Cerebellar nuclear complex (tissue), 1 donor: ENCODE results near the gene CLASP1.
"Not testable (repeated sequence)": the region's sequence is repeated elsewhere in the genome, so short reads cannot be mapped to it uniquely, and the experiment has no call there.

Experiments used
- DNase-seq, 2 experiments: peaks; one replicate each; lab custom pipeline; 2025; lab: John Stamatoyannopoulos, UW

CLASP1 gene

DNA sequence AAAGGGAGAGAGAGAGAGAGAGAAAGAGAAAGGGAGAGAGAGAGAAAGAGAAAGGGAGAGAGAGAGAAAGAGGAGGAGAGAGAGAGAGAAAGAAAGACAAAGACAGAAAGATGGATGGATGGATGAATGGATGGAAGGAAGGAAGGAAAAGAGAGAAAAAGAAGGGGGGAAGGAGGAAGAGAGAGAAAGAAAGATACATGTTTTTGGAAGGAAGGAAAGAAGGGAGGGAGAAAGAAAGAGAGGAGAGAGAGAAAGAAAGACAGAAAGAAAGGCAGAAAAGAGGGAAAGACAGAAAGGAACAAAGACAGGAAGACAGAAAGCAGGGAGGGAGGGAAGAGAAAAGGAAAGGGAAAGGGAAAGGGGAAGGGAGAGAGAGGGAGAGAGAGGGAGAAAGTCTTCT is 67.0 kb downstream of the CLASP1 start:
- DNase-seq = no peak

DNA sequence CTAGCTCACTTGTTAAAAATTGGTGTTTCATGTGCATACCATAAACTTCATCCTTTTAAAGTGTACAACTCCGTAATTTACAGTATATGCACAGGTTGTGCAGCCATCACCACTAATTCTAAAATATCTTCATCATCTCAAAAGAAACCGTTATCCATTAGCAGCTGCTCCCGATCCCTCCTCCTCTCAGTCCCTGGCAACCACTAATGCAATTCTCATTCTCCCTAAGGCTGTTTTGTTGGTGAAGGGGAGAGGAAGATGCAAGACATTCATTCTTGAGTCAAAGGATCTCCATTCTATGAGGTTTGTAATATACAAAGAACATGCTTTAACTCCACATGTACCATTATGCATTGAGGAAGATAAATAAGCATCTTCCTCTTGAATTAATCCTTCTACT is 70.0 kb downstream of the CLASP1 start:
- DNase-seq = no peak

DNA sequence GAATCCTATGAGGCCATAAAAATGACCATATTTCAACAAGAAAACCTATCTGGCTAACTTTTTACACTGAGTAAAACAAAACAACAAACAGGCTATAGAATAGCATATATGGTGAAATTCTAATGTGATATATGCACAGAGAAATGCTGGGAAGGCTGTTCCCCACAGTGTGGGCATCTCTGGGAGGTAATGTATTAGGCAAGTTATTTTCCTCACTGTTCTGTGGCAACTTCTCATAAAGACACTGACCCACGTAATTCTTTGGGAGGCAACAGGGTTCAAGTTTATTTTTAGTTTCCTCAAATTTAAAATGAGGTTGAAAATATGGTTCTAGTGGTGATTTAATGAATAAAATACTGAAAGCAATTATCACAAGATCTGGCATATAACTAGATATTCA is 71.9 kb downstream of the CLASP1 start:
- DNase-seq = no peak

DNA sequence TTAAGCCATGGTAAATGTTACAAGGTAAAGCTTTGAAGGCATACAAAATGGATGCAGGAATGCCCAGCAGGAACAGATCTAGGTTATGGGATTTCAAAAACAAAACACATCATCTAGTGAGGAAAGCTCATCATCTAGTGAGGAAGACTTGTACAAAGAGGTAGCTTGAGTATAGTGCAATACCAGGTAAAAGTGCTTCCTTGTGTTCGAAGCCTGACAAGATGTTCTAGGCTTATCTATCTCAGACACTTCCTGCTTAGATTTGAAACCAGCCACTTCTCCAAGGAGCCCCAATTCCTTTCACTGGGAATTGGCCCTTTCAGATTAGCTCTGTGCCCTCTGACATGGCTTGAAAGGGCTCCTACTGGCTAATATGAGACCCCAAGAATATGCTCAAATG is 73.0 kb downstream of the CLASP1 start:
- DNase-seq = no peak

DNA sequence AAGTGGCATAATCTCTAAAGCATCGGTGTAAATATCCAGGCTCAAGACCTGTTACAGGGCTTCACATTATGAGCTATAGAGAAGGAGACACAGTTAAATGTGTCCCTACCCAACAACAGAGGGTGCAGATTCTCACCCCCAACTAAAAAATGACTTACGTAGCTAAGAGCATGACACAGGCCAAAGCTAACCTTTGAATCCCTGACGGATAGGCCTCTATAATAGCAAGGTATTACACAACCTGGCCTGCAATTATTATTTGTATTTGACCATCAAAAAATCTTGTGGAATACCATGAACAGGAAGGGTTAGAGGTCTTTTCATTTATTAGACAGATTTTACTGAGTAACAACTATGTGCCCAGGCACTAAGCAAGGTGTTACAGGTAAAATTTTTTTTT is 73.5 kb downstream of the CLASP1 start:
- no peak for DNase-seq

DNA sequence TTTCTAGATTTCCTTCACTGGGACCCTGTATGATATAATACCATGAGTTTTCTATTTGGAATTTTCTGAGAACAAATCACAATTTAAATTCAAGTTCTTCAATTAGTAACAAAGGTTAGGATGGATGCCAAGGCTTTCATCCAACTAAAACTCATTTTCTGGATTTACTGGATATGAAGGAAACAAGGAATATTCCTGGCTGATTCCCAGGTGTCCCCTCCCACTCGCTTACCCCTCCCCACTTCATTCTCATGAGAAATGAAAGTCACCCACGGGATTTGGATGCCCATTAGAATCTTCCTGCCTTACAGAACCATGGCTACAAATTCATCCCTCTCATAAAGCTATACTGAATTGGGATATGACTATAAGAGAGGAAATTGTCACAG is 78.6 kb downstream of the CLASP1 start:
- DNase-seq = no peak

DNA sequence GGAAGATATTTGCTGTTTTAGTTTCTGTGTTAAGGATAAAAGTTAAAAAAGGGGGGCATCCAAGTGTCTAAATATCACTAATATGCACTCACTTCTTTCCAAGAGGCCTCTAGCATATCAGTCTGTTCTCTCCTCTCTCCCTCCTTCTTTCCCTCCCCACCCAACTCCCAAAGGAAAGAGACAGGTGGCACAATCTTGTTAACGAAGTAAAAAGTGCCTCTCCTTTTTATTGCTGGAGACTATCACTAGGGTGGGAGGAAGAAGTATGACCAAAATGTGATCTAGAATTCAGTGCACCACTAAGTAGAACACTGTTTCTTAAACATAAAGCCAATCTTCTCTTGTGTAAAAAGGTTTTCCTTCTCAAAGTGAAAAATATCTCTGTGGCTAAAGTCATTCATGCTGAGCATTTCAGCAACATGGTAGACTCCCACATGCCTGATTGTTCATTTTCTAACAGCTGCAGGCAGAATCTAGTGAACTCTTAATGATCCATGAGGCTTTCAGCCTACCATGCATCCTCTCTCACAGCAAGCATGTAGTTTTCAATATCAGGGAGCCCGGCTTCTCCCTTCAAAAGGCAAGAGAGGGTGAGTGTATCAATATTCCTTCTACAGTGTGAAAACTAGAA is 79.1 kb downstream of the CLASP1 start:
- no peak for DNase-seq

DNA sequence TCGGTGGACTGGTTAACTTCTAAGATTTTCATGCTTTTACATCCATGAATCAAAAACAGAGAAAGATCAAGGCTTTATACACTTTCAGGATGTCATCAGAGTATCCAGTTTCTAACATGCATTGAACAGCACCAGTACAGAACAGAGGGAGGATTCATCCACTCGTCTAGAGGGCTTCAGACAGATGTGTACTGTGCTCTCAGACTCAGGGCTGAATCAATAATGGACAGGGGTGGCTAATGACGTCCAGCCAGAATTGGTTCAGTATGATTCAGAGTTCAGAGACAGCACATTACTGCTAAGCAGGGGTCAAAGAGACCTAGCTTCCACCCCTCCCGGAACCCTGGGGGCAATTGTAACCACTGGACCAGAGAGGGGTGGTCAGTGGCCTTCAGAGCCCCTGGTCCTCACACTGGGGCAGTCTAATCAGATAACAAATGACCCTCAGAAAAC is 81.3 kb downstream of the CLASP1 start:
- DNase-seq = no peak

DNA sequence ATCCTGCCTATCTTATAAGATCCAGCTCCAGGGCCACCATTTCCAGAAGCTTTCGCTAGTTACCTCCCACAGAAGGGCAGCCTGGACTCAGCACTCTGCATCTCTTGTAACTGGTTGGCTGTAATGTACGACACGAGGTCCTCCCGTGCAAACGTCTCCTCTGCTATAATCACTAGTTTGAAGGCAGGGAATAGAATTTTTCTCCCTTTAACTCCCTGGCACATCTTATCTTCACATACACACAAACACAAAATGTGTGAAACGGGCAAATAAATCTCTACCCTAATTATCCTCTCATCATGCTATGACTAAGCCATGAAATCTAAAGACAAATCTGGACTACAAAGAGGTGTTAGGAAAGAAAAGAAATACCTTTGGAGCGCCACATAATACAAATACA is 81.8 kb downstream of the CLASP1 start:
- no peak for DNase-seq

DNA sequence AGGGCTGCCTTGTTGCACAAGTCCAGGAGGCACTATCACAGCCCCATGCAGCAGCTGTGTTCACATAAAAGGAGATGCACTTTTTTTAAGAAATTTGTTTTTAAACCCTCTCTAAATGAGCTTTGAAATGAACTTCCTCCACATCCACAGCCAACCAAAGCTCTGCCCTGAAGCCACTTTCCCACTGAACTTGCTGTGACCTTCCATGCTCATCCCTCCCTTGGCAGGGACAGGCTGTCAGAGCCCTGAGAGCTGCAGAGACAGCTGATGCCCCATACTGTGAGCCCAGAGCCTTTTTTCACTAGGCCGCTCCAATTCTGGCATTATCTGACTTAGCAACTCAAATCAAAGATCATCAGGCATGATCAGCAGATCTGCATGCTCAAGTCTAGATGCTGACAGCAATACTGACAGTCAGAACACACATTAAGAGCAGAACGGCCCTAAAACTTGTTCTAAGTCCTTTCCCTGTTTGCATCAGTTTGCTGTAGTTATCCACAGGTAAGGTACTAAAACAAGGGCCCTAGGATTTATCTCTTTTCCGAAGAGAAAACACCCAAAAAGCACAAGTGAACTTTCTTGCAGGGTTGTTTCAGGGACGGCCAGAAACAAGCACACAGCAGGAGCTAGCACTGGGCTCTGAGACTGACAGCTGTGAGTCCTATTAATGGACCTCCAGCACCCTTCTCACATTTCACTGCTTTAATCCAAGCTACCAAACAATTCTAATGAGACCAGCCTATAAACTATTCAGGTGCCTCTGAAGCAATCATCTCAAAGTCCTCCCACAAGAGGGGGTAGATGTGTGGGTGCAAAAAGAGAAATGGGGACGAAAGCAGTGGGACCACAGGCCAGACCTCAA is 83.6 kb downstream of the CLASP1 start:
- DNase-seq = no peak

DNA sequence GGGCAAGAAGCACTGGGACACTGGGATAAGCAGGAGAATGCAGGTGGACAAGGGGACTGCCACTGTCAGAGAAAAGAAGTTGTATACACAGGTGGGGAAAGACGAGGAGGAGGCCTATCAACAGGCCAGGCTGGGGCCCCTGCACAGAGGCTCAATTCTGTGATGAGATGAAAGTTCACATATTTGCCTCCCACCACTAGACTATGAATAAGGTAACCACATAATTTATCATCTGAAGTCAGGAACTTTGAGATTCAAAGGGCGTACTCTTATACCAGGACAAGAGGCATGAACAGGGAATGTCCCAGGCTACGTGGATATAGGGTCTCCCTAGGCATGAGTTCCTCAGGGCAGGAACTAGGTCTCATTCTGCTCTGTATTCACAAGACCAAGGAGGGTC is 84.4 kb downstream of the CLASP1 start:
- DNase-seq = no peak

DNA sequence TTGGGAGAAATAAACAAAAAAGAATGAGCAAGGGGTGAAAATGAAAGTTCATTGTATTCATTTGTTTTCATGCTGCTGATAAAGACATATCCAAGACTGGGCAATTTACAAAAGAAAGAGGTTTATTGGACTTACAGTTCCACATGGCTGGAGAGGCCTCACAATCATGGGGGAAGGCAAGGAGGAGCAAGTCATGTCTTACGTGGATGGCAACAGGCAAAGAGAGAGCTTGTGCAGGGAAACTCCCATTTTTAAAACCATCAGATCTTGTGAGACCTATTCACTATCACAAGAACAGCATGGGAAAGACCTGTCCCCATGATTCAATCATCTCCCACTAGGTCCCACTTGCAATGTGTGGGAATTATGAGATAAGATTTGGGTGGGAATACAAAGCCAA is 85.5 kb downstream of the CLASP1 start:
- not testable (repeated sequence) for DNase-seq

DNA sequence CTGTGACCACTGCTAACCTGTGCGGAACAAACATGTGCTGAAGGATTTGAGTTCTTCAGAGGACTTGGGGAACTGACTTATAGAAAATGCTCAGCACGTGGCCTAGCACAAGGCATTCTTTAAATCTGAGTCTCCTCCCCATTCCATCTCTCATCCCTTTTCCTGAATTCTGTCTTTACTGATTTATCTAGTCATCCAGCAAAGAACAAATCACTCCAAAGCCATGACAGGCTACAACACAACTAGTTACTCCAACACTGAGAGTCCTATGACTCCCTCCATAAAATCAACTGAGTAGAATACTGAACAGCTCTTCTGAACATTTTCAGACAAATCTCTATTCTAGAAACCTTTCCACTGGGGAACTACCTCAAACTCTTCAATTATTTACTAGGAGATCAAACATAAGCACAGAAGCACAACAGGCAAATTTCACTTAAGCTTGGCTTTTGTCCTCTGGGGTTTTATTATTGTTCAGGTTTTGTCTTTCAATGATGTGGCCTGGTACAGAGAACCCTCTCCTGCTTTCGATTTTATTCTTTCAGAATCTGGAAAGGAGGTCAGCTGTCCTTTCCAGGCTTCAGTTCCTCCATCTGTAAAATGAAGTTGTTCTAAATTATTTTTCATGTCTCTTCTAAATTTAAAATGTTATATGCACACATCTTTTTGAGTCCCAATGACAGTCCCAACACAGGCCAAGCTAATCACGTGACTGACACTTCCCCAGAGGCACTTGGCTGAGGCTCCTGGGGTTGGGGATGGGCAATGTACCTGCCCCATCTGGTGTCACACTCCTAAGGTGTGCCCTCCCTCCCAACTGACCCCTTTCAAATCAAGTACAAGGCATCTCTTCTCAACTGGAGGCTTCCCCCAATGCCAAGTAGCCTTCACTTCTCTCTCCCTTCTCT is 86.7 kb downstream of the CLASP1 start:
- DNase-seq = no peak

DNA sequence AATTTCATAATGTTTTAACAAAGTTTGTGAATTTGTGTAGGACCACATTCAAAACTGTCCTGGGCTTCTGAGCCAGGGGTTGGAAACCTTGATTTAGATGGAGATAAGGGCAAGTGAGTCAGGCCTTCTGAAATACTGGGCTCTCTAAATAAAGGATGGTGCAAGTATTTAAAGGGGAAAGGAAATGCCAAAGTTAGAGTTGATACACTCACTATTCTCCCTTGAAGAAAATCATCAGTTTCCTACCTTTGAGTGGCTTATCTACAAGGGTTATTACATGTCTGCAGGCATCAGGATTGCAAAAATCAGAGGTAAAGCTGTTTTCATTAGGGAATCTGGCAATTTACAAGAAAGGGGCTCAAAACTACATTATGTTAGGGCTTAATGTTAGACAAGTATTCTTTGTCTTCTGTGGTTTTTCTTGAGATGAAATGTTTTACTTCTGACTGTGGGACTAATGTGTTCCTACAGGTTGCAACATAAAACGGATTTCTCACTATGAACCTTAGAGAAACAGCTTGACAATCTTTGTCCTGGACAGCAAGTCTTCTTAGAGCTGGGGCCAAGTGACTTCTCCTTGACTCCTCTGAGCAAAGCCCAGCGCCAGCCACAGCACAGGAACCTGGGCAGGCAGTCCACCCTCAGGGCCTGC is 87.5 kb downstream of the CLASP1 start:
- DNase-seq = no peak

DNA sequence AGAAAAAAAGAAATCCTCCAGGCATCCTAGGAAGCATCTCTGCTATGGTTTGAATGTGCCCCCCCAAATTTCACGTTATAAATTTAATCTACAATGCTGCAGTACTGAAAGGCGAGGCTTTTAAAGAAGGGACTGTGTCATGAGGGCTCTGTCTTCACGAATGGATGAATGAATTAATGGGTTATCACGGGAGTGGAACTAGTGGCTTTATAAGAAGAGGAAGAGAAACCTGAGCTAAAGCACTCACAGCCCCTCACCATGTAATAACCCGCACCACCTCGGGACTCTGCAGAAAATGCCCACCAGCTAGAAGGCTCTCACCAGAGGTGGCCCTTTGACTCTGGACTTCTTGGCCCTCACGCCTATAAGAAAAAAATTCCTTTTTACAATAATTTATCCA is 90.9 kb downstream of the CLASP1 start:
- no peak for DNase-seq

DNA sequence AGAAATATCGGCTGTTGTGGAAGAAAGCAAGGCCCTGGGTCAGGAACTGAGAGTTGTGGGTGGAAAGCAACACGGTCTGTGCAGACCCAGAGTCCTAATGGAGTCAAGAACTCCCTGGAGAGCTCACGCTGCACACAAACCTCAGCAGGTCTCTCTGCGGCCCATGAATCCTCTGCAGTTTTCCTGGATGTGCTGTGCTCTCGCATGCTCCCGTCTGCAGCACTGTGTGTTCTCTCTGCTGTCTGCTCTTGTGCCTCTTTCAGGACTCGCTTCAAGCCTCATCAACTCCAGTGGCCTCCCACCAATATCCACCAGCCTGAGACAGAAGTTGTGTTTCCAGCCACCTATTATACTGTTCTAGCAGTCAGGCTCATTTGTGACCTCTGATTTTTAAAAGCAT is 94.3 kb downstream of the CLASP1 start:
- DNase-seq = no peak

DNA sequence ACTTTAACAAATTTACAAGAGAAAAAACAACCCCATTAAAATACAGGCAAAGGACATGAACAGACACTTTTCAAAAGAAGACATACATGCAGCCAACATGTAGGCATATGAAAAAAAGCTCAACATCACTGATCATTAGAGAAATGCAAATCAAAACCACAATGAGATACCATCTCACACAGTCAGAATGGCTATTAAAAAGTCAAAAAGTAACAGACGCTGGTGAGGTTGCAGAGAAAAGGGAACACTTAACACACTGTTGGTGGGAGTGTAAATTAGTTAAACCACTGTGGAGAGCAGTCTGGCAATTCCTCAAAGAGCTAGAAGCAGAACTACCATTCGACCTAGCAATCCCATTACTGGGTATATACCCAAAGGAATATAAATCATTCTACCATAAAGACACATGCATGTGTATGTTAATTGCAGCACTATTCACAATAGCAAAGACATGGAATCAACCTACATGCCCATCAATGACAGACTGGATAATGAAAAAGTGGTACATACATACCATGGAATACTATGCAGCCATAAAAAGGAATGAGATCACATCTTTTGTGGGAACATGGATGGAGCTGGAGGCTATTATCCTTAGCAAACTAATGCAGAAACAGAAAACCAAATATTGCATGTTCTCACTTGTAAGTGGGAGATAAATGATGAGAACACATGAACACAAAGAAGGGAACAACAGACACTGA is 96.6 kb downstream of the CLASP1 start:
- not testable (repeated sequence) for DNase-seq

DNA sequence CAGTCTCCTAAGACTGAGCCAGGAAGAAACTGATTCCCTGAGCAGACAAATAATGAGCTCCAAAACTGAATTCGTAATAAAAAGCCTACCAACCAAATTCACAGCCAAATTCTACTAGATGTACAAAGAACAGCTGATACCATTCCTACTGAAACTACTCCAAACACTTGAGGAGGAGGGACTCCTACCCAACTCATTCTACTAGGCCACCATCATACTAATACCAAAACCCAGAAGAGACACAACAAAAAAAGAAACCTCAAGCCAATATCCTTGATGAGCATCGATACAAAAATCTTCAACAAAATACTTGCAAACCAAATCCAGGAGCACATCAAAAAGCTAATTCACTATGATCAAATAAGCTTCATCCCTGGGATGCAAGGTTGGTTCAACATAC is 98.6 kb downstream of the CLASP1 start:
- no peak for DNase-seq

DNA sequence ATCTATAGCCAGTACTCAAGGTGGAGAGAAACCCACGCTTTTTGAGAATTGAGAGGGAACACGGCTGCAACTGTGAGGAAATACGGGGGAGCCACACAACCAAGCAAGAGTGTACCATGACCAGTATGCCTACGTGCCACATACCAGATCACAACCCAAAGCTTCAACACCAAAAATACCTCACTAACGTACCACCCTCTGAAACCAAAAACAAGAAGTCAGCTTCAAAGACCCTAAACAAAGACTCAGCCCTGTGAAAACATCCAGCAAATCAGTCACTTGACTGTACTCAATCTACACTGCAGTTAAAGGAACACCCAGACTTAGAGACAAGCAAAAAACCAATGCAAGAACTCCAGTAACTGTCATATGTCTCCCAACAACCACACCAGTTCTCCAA is 101.6 kb downstream of the CLASP1 start:
- no peak for DNase-seq

DNA sequence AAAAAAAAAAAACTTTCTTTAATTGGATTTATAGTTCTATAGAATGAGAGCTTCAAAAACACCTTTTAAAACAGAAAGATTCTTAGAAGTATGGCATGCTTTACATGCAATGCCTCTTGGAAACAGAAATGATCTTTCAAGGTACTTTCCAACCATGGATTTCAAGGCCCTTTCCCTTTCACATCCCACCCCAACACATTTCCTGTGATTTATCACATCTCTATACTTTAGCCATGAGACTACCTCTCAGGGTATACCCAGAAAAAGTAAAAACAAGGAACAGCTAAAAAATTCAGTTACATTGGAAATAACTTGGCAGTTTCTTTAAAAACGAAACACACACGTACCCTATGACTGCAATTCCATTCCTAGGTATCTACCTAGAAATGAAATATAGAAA is 103.3 kb downstream of the CLASP1 start:
- DNase-seq = no peak

DNA sequence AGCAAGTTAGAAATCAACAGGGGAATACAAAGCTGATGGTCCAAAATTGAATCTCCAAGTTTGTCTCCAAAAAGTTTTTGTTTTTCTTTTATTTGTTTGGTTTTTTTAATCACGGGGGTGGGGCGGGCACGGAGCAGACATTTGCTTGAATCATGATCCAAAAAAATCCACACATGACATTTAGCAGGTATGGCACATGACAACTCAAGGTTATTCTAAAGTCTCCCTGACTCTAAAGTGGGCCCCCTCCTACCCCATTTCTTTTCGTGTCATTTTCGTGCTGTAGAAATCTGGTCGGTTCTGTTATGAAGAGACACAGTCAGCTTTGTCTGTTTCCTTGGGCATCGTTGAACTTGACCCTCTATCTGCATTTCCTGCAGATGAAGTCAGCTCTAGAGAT is 104.0 kb downstream of the CLASP1 start:
- no peak for DNase-seq
